Adrenal gland (tissue), 12 donors: ENCODE data around the gene ADGRE1. TPM values are rescaled to one million over a fixed set of nuclear protein-coding genes. Genes with fewer than 3 reads are reported as not detected.

Experiments used
- DNase-seq, 7 donors: peaks; one replicate each; pipeline ENCODE4 v3.0.0-alpha.2; 2019 to 2020
- H3K27ac ChIP-seq, 5 donors: fragments of 200-600 bp; sonication (generic) in 4 of 5; 1 replicate in 3 of 5; 2 replicates in 2 of 5; pipeline versions ENCODE4 v1.5.1 to v1.8.0; 2016 to 2020; ENCODE audit warnings: mild to moderate bottlenecking in 1 of 5
- H3K27me3 ChIP-seq: fragments of 200-600 bp; 2 replicates; pipeline ENCODE4 v1.8.0; 2021
- H3K36me3 ChIP-seq, 2 donors: fragments of 200-600 bp; replicated peaks in 1 of 2; 1 replicate in 1 of 2; 2 replicates in 1 of 2; pipeline versions ENCODE4 v1.5.1 to v1.8.0; 2018 to 2022
- H3K4me1 ChIP-seq, 2 donors: fragments of 200-600 bp; replicated peaks in 1 of 2; 1 replicate in 1 of 2; 2 replicates in 1 of 2; pipeline versions ENCODE4 v1.5.1 to v1.8.0; 2018 to 2021
- H3K4me3 ChIP-seq, 4 donors: fragments of 200-600 bp; sonication (generic) in 3 of 4; one replicate each; pipeline ENCODE4 v1.5.1; 2016 to 2018
- H3K9me3 ChIP-seq, 3 donors: fragments of 200-600 bp; sonication (generic) in 1 of 3; replicated peaks in 1 of 3; 1 replicate in 2 of 3; 2 replicates in 1 of 3; pipeline versions ENCODE4 v1.5.1 to v1.8.0; 2016 to 2021
- POLR2A ChIP-seq, 2 donors: fragments of 450-650 bp; IDR thresholded peaks; one replicate each; pipeline ENCODE4 v1.6.1; 2017; ENCODE audit warnings: antibody characterized with exemption in 2 of 2, mild to moderate bottlenecking in 2 of 2, moderate library complexity in 1 of 2
- WGBS, 4 donors: extraction: QIAGEN DNeasy Blood & Tissue Kit in 2 of 4; methylation state at CpG; one replicate each; pipeline versions ENCODE4 v1.1.5 to v1.1.7; 2013 to 2017; 5-methylcytosine and 5-hydroxymethylcytosine counted together
- intact Hi-C, 2 donors: fragments of 100-400 bp; cut with DNase I; formaldehyde crosslinking; loops; one replicate each; pipeline versions ENCODE4 v1.14.1 to v1.15.0; 2022 to 2023
- polyA plus RNA-seq, 3 donors: library from polyadenylated mRNA; stranded (reverse); fragments of 200-250 nt in 2 of 3; fragments of 350-450 nt in 1 of 3; fragmentation: Illumina TruSeq in 1 of 3; extraction: RNeasy Lipid Tissue Mini Kit (QIAGEN cat#74804) in 1 of 3; gene quantifications; one replicate each; pipeline ENCODE4 v1.2.3, GENCODE V29; 2013 to 2014
- total RNA-seq, 9 donors: library from RNA; depleted of rRNA in 4 of 9; stranded (reverse); fragments of >200 nt in 4 of 9; fragments of 120-200 nt in 1 of 9; fragmentation: NEBNext Ultra II Directional in 1 of 9; extraction: Animal tissue kit (Norgen Biotek cat#: 25700) in 1 of 9; gene quantifications; one replicate each; pipeline versions ENCODE4 v1.1.0 to v1.2.4, GENCODE V29; 2013 to 2023
- TF ChIP-seq, protein P1 (sequence below), 6 experiments: fragments of 450-650 bp in 4 of 6; fragments of 200-600 bp in 2 of 6; sonication (generic) in 1 of 6; IDR thresholded peaks; 1 replicate in 5 of 6; 2 replicates in 1 of 6; pipeline versions ENCODE4 v1.5.1 to v1.8.0; 2016 to 2021; ENCODE audit warnings: antibody characterized with exemption in 6 of 6, mild to moderate bottlenecking in 2 of 6, moderate library complexity in 1 of 6
- donor health status: healthy with polysubstance abuse.
- donor health status: Bipolar disorder and iron deficiency.
- donor health status: DM: yes; HTN: yes; CAD: no.
- donor health status: DM: no; HTN: no; CAD: no.
- donor health status: DM: no; HTN: no; CAD: no.
- donor health status: DM: yes; HTN: yes; CAD: no.

ADGRE1 gene
- total and polyA plus RNA-seq, 12 donors, result 0.07 to 1.2 (median 0.28) TPM; not detected in 1

DNA sequence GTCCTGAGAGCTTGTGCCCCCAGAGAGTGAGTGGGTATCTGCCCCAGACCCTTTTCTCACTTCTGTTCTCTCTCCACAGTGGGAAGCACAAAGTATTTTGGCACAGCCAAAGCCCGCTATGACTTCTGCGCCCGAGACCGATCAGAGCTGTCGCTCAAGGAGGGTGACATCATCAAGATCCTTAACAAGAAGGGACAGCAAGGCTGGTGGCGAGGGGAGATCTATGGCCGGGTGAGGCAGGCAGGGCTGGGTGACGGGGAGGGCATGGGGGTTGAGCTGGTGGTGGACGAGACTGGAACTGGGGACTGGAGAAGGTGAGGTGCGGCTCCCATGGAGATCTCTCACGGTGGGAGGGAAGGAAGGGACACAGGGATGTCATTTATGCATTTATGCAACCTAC, 33.5 kb upstream of the ADGRE1 start:
- H3K36me3 ChIP-seq, result no peaks in the 10 kb centered on the region
- no peaks in the 10 kb centered on the region for H3K27me3 ChIP-seq
- intact Hi-C loops, result loop anchor here in 1 of 2 donors (10.0 kb wide), 1 partner anchor 99 kb away; no protein-coding TSS in a partner anchor
- H3K4me1 ChIP-seq, result no peaks in the 10 kb centered on the region
- TF ChIP-seq POLR2A (IDR thresholded peaks at IDR 0.05), result no peak
- TF ChIP-seq, protein P1, sequence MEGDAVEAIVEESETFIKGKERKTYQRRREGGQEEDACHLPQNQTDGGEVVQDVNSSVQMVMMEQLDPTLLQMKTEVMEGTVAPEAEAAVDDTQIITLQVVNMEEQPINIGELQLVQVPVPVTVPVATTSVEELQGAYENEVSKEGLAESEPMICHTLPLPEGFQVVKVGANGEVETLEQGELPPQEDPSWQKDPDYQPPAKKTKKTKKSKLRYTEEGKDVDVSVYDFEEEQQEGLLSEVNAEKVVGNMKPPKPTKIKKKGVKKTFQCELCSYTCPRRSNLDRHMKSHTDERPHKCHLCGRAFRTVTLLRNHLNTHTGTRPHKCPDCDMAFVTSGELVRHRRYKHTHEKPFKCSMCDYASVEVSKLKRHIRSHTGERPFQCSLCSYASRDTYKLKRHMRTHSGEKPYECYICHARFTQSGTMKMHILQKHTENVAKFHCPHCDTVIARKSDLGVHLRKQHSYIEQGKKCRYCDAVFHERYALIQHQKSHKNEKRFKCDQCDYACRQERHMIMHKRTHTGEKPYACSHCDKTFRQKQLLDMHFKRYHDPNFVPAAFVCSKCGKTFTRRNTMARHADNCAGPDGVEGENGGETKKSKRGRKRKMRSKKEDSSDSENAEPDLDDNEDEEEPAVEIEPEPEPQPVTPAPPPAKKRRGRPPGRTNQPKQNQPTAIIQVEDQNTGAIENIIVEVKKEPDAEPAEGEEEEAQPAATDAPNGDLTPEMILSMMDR (IDR thresholded peaks at IDR 0.05), result no peak
- DNase-seq, result no peak
- H3K9me3 ChIP-seq, result no peaks in the 10 kb centered on the region
- no peak overlapping the region for H3K27ac ChIP-seq
- no peak overlapping the region for H3K4me3 ChIP-seq
- 76 to 85% (median 80%) methylated on average over 11 of the region's 11 CpGs for WGBS, 4 donors

DNA sequence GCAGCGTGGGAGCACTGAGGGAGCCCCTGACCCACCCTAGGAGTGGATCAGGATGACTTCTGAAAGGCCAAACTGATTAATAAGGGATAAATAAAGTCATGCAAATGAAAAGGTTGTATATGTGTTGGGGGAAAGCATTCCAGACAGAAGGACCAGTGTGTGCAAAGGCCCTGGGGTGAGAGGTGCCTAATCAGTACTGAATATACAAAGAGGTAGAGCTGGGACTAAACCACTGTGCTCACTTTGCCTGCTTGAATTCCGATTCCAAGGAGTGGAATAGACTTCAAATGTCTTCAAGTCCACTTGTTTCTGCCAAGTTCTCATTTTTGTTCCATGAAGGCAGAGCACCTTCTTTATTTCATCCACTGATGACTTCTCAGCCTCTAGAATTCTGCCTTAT, 32.6 kb upstream of the ADGRE1 start:
- Histone ChIP-seq H3K27ac (no peak overlapping the region), H3K36me3 (no peaks in the 10 kb centered on the region), H3K4me3 (no peak overlapping the region), H3K9me3 (no peaks in the 10 kb centered on the region), H3K4me1 (no peaks in the 10 kb centered on the region), H3K27me3 (no peaks in the 10 kb centered on the region)
- WGBS, 4 donors, result 50 to 78% (median 67%) methylated on average over 2 of the region's 2 CpGs
- TF ChIP-seq POLR2A (IDR thresholded peaks at IDR 0.05), result no peak
- TF ChIP-seq, protein P1 (IDR thresholded peaks at IDR 0.05), result no peak
- no peak for DNase-seq
- intact Hi-C loops, result loop anchor here in 1 of 2 donors (10.0 kb wide), 1 partner anchor 100 kb away; no protein-coding TSS in a partner anchor

DNA sequence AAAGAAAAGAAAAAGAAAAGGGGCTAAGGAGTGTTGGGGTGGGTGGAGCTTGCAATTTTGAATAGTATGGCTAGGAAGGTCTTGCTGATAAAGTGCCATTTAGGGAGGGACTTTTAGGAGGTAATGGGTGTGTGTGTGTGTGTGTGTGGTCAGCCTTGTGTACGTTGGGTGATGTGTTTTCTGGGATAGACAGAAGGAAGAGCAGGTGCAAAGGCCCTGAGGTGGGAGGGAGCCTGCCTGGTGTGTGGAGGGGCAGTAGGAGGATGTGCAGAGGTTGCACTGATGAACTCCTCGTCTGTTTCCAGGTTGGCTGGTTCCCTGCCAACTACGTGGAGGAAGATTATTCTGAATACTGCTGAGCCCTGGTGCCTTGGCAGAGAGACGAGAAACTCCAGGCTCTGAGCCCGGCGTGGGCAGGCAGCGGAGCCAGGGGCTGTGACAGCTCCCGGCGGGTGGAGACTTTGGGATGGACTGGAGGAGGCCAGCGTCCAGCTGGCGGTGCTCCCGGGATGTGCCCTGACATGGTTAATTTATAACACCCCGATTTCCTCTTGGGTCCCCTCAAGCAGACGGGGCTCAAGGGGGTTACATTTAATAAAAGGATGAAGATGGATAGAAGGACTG, 30.5 kb upstream of the ADGRE1 start:
- Histone ChIP-seq H3K9me3 (no peaks in the 10 kb centered on the region), H3K27me3 (no peaks in the 10 kb centered on the region), H3K36me3 (no peaks in the 10 kb centered on the region), H3K4me3 (no peak overlapping the region), H3K4me1 (no peaks in the 10 kb centered on the region), H3K27ac (no peak overlapping the region)
- TF ChIP-seq, protein P1 (IDR thresholded peaks at IDR 0.05), result no peak
- TF ChIP-seq POLR2A (IDR thresholded peaks at IDR 0.05), result no peak
- intact Hi-C loops, result loop anchor here in 1 of 2 donors (10.0 kb wide), 1 partner anchor 102 kb away; no protein-coding TSS in a partner anchor
- peak in 1 of 7 donors; percentile 23 for DNase-seq
- 34 to 45% (median 35%) methylated on average over 6 to 14 of the region's 14 CpGs for WGBS, 4 donors

DNA sequence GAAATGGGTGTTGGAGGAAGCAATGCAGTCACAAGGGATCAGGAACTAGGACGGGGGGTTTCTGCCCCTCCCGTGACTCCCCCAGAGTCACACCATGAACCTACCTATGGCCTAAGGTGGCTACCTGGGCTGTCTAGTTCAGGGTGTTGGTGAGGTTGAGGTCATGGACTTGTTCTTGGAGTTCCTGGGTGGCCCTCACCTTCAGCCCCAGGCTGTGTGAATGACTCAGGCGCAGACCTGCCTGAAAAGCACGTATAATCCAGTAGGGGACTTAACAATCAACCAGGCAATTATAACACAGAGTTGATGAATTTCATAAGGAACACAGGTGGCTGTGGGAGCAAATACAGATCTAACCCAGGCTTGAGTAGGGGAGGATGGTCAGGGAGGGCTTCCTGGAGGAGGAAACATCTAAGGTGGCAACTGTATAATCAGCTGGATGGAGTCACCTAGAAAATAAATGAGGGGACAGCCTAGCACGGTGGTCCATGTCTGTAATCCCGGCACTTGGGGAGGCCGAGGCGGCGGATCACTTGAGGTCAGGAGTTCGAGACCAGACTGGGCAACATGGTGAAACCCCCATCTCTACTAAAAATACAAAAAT, 25.6 kb upstream of the ADGRE1 start:
- H3K27ac ChIP-seq, result no peak overlapping the region
- 71 to 82% (median 80%) methylated on average over 8 to 10 of the region's 10 CpGs for WGBS, 4 donors
- TF ChIP-seq, protein P1 (IDR thresholded peaks at IDR 0.05), result no peak
- no peak for TF ChIP-seq POLR2A (IDR thresholded peaks at IDR 0.05)
- H3K4me1 ChIP-seq, result peaks cover 5 to 6% of the 10 kb centered on the region in 2 donors
- H3K9me3 ChIP-seq, result no peaks in the 10 kb centered on the region
- no peak for DNase-seq
- no peaks in the 10 kb centered on the region for H3K27me3 ChIP-seq
- intact Hi-C loops, result loop anchor here (5.0 to 10.0 kb wide), 4 partner anchors 117 to 344 kb away; no protein-coding TSS in a partner anchor
- no peaks in the 10 kb centered on the region for H3K36me3 ChIP-seq
- H3K4me3 ChIP-seq, result no peak overlapping the region
